DMS53 treated with DMSO at 0.1 percent for 48 hours (cell line): Measurements from ENCODE around the gene NBEA.
"Not testable (repeated sequence)": the region's sequence is repeated elsewhere in the genome, so short reads cannot be mapped to it uniquely, and the experiment has no call there.

Experiments used
- DNase-seq: peaks from one replicate; lab custom pipeline; 2025; ENCODE audit not compliant: unreplicated experiment; lab: John Stamatoyannopoulos, UW

NBEA gene

DNA sequence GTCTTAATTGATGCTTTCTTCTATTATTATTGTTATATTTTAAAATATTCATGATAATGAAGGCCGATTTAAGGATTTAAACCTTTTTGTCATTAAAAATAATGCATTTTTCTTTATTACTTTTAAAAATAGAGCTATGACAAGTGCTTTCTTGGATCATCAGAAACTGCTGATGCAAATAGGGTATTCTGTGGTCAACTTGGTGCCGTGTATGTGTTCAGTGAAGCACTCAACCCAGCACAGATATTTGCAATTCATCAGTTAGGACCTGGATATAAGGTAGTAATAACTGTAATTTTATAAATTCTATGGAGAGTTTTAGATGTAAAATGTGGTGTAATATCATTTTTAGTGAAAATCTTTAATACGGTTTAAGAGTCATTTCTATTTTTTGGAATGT lies 116.5 kb downstream of the NBEA start:
- DNase-seq = not testable (repeated sequence)

- DNase-seq = no peak
Observed at GRCh38 chr13:35086667-35087066, 144.6 kb downstream of the NBEA start.

DNA sequence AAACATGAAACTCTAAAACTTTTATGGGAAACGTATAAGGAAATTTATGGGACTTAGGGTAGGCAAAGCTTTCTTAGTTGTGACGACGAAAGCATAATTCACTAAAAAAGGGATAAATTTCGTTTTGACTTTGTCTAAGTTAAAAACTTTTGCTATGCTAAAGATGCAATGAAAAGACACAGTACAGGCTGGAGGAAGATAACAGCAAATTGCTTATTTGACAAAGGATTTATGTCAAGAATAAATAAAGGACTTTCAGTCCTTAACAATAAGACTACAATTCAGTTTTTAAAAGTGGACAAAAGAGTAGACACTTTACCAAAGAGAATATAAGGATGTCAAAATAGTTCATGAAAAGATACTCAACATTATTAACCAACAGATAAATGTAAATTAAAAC lies 150.2 kb downstream of the NBEA start:
- no peak for DNase-seq

- no peak for DNase-seq
Observed at GRCh38 chr13:35092751-35093150, 150.7 kb downstream of the NBEA start.

DNA sequence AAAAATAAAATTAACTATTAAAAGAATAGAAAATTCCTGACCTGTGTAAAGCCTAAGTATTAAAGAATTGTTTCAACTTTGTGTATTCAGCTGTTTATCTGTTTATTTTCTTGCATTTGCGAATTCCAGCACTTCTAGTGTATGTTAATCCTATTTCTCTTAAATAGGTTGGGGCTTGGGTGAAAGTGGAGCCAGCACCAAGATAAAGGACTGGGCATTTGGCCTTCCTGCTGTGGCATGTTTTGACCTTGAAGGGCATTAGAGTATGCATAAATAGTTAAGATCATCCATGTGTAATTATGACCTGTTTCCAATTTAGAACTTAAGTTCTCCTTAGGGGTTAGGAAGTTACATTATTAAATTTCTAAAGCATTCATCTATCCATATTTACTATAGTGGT lies 151.3 kb downstream of the NBEA start:
- no peak for DNase-seq

- DNase-seq = peak; percentile 2
Observed at GRCh38 chr13:35106771-35107170, 164.7 kb downstream of the NBEA start.

GRCh38 chr13:35107535-35107934 lies 165.5 kb downstream of the NBEA start:
- no peak for DNase-seq

DNA sequence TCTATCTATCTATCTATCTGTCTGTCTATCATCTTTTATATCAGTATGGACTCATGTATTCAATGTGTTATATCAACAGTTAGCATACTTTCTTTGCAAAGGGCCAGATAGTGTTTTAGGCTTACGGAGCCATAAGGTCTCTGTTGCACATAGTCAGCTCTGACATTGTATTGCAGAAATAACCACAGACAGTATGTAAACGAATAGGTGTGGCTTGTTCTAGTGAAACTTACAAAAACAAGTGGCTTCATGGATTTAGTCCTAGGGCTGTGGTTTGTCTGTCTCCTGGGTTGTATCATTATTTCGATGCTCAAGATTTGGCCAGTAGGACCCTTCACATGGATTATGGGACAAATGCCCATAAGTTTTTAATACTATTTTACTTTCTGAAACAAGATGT lies 171.5 kb downstream of the NBEA start:
- DNase-seq = not testable (repeated sequence)

DNA sequence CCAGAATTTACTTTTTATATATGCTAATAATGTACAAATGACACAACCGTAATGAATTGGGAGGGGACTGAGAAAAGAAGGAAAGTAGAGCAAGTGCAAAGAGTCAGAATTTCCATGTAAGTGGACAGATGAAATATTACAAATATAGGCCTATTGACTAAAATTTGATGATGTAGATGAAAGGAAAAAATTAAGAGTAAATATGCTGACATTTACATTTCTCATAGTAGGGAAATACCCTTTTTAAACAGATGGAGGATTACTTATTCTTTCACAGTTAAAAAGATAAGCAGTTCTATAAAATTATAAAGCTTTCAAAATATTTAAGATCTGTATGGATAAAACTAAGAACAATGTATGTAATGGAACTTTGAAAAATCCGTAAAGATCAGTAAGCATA lies 185.4 kb downstream of the NBEA start:
- DNase-seq = no peak

GRCh38 chr13:35129500-35129899 lies 187.4 kb downstream of the NBEA start:
- no peak for DNase-seq

GRCh38 chr13:35131471-35131870 lies 189.4 kb downstream of the NBEA start:
- DNase-seq = no peak

DNA sequence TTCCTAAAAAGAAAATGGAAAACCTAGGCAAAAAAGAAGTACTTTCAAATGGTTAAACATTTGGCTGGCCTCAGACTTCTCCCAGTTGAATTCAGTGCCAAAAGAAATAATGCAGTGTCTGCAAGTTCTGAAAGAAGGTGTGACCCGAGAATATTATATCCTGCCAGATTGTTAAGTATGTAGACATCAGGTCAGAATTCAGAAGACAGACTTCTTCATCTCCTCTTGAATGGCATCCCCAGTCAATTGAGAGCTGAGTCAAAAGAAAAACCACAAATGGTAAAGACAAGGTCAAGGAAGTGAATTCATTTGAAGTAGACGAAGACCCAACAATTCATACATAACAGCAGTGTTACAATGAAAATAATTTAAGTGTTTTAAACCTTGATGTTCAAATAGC lies 194.5 kb downstream of the NBEA start:
- no peak for DNase-seq

- DNase-seq = peak; percentile 25
Observed at GRCh38 chr13:35139591-35139990, 197.5 kb downstream of the NBEA start.

GRCh38 chr13:35140321-35140720 lies 198.3 kb downstream of the NBEA start:
- peak; percentile 65 for DNase-seq

- DNase-seq = no peak
Observed at GRCh38 chr13:35140831-35141230, 198.8 kb downstream of the NBEA start.

- DNase-seq = no peak
Observed at GRCh38 chr13:35143123-35143522, 201.1 kb downstream of the NBEA start.

GRCh38 chr13:35144166-35144890 lies 202.3 kb downstream of the NBEA start:
- no peak for DNase-seq

- DNase-seq = no peak
Observed at GRCh38 chr13:35146686-35147085, 204.6 kb downstream of the NBEA start.

- peak; percentile 58 for DNase-seq
Observed at GRCh38 chr13:35157143-35157755, 215.2 kb downstream of the NBEA start.

DNA sequence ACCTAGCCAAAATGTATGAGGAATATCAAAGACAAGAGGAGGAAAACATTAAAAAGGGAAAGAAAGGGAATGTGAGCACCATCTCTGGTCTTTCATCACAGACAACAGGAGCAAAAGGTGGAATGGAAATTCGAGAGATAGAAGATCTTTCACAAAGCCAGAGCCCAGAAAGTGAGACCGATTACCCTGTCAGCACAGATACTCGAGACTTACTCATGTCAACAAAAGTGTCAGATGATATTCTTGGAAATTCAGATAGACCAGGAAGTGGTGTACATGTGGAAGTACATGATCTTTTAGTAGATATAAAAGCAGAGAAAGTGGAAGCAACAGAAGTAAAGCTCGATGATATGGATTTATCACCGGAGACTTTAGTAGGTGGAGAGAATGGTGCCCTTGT lies 217.0 kb downstream of the NBEA start:
- DNase-seq = no peak

DNA sequence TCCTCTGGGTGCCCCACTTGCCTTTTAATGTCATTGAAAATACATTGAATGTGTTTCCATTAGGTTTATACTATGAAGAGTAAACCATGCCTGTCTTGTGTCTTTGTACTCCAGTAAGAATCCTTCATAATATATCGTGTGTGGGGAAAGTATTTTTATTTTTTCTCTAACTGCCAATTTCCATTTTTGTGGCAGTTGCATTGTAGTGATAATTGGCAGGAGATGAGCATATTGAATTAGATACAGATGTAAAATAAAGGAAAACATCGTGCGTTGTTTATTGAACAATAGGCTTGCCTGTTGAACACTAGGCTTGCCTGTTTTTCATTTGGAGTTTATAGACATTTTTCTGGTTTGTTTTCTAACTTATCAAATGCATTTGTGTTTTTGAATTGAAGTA lies 218.8 kb downstream of the NBEA start:
- DNase-seq = no peak

GRCh38 chr13:35162420-35162819 lies 220.3 kb downstream of the NBEA start:
- no peak for DNase-seq

- no peak for DNase-seq
Observed at GRCh38 chr13:35163674-35164073, 221.6 kb downstream of the NBEA start.
